Measurements from ENCODE around the gene KCNG2.

KCNG2 gene

DNA sequence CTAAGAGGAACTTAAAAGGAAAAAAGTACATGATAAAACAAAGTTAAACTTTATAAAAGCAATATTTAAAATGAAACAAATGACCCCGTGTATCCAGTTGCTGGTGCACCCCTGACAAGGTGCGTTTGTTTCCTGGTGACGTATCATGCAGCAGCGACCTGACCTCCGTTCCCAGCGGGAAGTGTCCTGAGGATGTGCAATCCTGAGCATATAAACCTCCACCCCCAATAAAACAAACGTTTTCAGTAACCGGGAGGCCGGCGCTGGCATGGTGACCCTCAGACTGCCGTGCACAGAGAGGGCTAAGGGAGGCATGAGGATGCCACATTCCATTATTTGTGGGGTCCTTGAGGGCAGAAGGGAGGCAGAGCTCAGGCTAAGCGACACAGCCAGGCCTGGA is 138.9 kb downstream of the KCNG2 start:
- H3K27ac ChIP-seq (ENCODE audit: low read depth, low read length): no peak overlapping the region
- 0 out of 2 replicates have a peak, but pooled peaks cover 3% of the 10 kb centered on the region for H3K9me3 ChIP-seq (ENCODE audit: control insufficient read depth, insufficient read depth, low read length)
- H3K4me1 ChIP-seq (ENCODE audit: control insufficient read depth, insufficient read depth, low read length): no peaks in the 10 kb centered on the region
- no peak overlapping the region for H3K9ac ChIP-seq (ENCODE audit: low read depth, low read length)
- peaks cover 3% of the 10 kb centered on the region; the same call in 1 of the 2 replicates for H3K36me3 ChIP-seq (ENCODE audit: control insufficient read depth, insufficient read depth, low read length)
- no peak overlapping the region for H3K4me3 ChIP-seq (ENCODE audit: low read depth, low read length)
- no peaks in the 10 kb centered on the region for H3K27me3 ChIP-seq (ENCODE audit: control insufficient read depth, insufficient read depth, low read length)

- no peaks in the 10 kb centered on the region for H3K27me3 ChIP-seq (ENCODE audit: control insufficient read depth, insufficient read depth, low read length)
- H3K36me3 ChIP-seq (ENCODE audit: control insufficient read depth, insufficient read depth, low read length): peaks cover 3% of the 10 kb centered on the region; the same call in 1 of the 2 replicates
- H3K9ac ChIP-seq (ENCODE audit: low read depth, low read length): no peak overlapping the region
- H3K9me3 ChIP-seq (ENCODE audit: control insufficient read depth, insufficient read depth, low read length): 0 out of 2 replicates have a peak, but pooled peaks cover 3% of the 10 kb centered on the region
- no peaks in the 10 kb centered on the region for H3K4me1 ChIP-seq (ENCODE audit: control insufficient read depth, insufficient read depth, low read length)
- no peak overlapping the region for H3K4me3 ChIP-seq (ENCODE audit: low read depth, low read length)
- no peak overlapping the region for H3K27ac ChIP-seq (ENCODE audit: low read depth, low read length)
Measured at GRCh38 chr18:79937103-79937860, 139.5 kb downstream of the KCNG2 start.

DNA sequence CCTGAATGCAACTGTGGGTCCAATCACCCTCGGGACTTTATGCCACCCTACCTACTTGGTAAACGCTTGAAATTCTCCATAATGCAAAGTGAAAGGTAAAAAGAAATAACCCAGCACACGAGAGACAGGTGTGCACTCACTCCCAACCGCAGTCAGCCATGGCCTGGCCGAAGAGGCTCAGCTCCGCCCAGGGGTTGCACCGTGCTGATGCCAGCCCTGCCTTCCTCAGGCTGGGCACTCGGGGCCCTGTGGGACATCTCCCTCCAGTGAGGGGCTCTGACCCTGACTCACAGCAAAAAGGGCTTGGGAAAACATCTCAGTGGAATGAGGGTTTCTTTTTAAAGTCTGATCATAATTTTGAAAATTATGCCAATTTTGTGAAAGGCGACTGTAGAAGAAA is 140.5 kb downstream of the KCNG2 start:
- H3K4me1 ChIP-seq (ENCODE audit: control insufficient read depth, insufficient read depth, low read length): no peaks in the 10 kb centered on the region
- H3K36me3 ChIP-seq (ENCODE audit: control insufficient read depth, insufficient read depth, low read length): peaks cover 3% of the 10 kb centered on the region; the same call in 1 of the 2 replicates
- H3K27me3 ChIP-seq (ENCODE audit: control insufficient read depth, insufficient read depth, low read length): no peaks in the 10 kb centered on the region
- no peaks in the 10 kb centered on the region for H3K9me3 ChIP-seq (ENCODE audit: control insufficient read depth, insufficient read depth, low read length)
- no peak overlapping the region for H3K9ac ChIP-seq (ENCODE audit: low read depth, low read length)
- no peak overlapping the region for H3K27ac ChIP-seq (ENCODE audit: low read depth, low read length)
- no peak overlapping the region for H3K4me3 ChIP-seq (ENCODE audit: low read depth, low read length)

DNA sequence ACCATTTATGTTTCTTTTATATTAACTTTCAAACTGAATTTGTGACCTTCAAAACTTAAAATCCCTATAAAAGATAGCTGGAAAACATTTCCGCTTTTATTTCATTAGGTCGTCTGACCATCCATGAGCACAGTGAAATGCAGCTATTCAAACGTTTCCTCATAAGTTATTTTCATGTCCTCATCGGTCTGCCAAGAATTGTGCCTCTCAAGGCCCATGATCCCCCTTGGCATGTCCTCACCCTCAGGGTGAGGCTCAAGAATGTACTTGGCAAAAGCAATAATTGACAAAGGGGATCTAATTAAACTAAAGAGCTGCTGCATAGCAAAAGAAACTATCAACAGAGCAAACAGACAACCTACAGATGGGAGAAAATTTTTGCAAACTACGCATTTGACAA is 141.4 kb downstream of the KCNG2 start:
- Histone ChIP-seq H3K27ac (ENCODE audit: low read depth, low read length) (no peak overlapping the region), H3K9ac (ENCODE audit: low read depth, low read length) (no peak overlapping the region), H3K27me3 (ENCODE audit: control insufficient read depth, insufficient read depth, low read length) (no peaks in the 10 kb centered on the region), H3K9me3 (ENCODE audit: control insufficient read depth, insufficient read depth, low read length) (no peaks in the 10 kb centered on the region), H3K4me3 (ENCODE audit: low read depth, low read length) (no peak overlapping the region), H3K36me3 (ENCODE audit: control insufficient read depth, insufficient read depth, low read length) (peaks cover 3% of the 10 kb centered on the region; the same call in 1 of the 2 replicates), H3K4me1 (ENCODE audit: control insufficient read depth, insufficient read depth, low read length) (no peaks in the 10 kb centered on the region)

- no peak overlapping the region for H3K9ac ChIP-seq (ENCODE audit: low read depth, low read length)
- no peak overlapping the region for H3K4me3 ChIP-seq (ENCODE audit: low read depth, low read length)
- H3K36me3 ChIP-seq (ENCODE audit: control insufficient read depth, insufficient read depth, low read length): peaks cover 3% of the 10 kb centered on the region; the same call in 1 of the 2 replicates
- H3K4me1 ChIP-seq (ENCODE audit: control insufficient read depth, insufficient read depth, low read length): no peaks in the 10 kb centered on the region
- no peaks in the 10 kb centered on the region for H3K27me3 ChIP-seq (ENCODE audit: control insufficient read depth, insufficient read depth, low read length)
- no peaks in the 10 kb centered on the region for H3K9me3 ChIP-seq (ENCODE audit: control insufficient read depth, insufficient read depth, low read length)
- no peak overlapping the region for H3K27ac ChIP-seq (ENCODE audit: low read depth, low read length)
Measured at GRCh38 chr18:79940126-79940813, 142.5 kb downstream of the KCNG2 start.

DNA sequence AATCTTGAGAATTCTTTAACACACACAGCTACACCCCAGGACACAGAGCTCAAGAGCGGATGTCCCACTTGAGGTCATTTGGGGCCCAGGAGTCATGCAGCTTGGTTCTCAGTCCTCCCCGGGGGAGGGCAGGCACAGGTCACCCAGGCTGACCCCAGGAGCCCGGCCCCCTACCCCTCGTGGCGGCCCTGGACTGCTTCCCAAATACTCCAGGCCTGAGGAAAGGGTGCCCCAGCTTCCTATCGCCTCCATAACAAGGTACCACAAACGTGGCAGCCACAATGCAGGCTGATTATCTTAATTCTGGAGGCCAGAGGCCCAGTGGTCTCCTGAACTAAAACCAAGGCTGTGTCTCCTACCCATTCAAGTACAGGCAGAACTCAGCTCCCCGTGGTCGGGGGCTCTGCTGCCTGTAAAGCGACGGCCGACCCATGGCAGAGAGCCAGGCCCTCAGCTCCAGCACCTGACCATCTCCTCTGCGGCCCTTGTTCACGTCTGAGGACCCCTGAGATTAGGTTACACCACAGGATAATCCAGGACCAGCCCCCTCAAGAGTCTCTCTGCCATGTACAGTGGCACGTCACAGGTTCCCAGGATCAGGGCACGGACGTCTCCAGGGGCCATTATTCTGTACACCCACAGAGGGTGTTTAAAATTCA is 143.2 kb downstream of the KCNG2 start:
- H3K4me3 ChIP-seq (ENCODE audit: low read depth, low read length): no peak overlapping the region
- H3K36me3 ChIP-seq (ENCODE audit: control insufficient read depth, insufficient read depth, low read length): peaks cover 3% of the 10 kb centered on the region; the same call in 1 of the 2 replicates
- no peaks in the 10 kb centered on the region for H3K9me3 ChIP-seq (ENCODE audit: control insufficient read depth, insufficient read depth, low read length)
- H3K27me3 ChIP-seq (ENCODE audit: control insufficient read depth, insufficient read depth, low read length): no peaks in the 10 kb centered on the region
- no peak overlapping the region for H3K9ac ChIP-seq (ENCODE audit: low read depth, low read length)
- H3K4me1 ChIP-seq (ENCODE audit: control insufficient read depth, insufficient read depth, low read length): no peaks in the 10 kb centered on the region
- H3K27ac ChIP-seq (ENCODE audit: low read depth, low read length): no peak overlapping the region

- no peaks in the 10 kb centered on the region for H3K9me3 ChIP-seq (ENCODE audit: control insufficient read depth, insufficient read depth, low read length)
- H3K27ac ChIP-seq (ENCODE audit: low read depth, low read length): no peak overlapping the region
- H3K4me1 ChIP-seq (ENCODE audit: control insufficient read depth, insufficient read depth, low read length): no peaks in the 10 kb centered on the region
- H3K36me3 ChIP-seq (ENCODE audit: control insufficient read depth, insufficient read depth, low read length): peaks cover 3% of the 10 kb centered on the region; the same call in 1 of the 2 replicates
- H3K27me3 ChIP-seq (ENCODE audit: control insufficient read depth, insufficient read depth, low read length): no peaks in the 10 kb centered on the region
- H3K9ac ChIP-seq (ENCODE audit: low read depth, low read length): no peak overlapping the region
- no peak overlapping the region for H3K4me3 ChIP-seq (ENCODE audit: low read depth, low read length)
Measured at GRCh38 chr18:79941473-79942119, 143.9 kb downstream of the KCNG2 start.

DNA sequence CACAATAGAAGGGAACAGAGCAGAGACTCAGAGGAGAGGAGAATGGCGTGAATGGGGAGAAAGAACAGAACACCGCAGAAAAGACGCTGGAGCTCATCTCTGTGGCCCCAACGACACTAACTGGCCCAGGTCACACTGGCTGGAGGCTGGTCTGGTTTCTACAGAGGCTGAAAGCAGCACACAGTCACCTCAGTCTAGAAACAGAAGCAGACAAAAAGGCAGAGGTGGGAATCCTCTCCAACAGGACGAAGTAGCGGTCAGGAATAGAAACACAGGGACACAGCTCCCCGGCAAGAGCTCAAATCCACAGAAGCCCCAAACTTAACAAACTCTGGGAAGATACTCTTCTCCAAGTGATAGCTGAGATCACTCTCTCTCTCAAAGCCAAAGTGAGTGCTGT is 144.5 kb downstream of the KCNG2 start:
- H3K9ac ChIP-seq (ENCODE audit: low read depth, low read length): no peak overlapping the region
- no peaks in the 10 kb centered on the region for H3K27me3 ChIP-seq (ENCODE audit: control insufficient read depth, insufficient read depth, low read length)
- H3K36me3 ChIP-seq (ENCODE audit: control insufficient read depth, insufficient read depth, low read length): peaks cover 3% of the 10 kb centered on the region; the same call in 1 of the 2 replicates
- H3K4me1 ChIP-seq (ENCODE audit: control insufficient read depth, insufficient read depth, low read length): no peaks in the 10 kb centered on the region
- no peak overlapping the region for H3K4me3 ChIP-seq (ENCODE audit: low read depth, low read length)
- no peaks in the 10 kb centered on the region for H3K9me3 ChIP-seq (ENCODE audit: control insufficient read depth, insufficient read depth, low read length)
- no peak overlapping the region for H3K27ac ChIP-seq (ENCODE audit: low read depth, low read length)

- Histone ChIP-seq H3K27me3 (ENCODE audit: control insufficient read depth, insufficient read depth, low read length) (no peaks in the 10 kb centered on the region), H3K4me1 (ENCODE audit: control insufficient read depth, insufficient read depth, low read length) (no peaks in the 10 kb centered on the region), H3K36me3 (ENCODE audit: control insufficient read depth, insufficient read depth, low read length) (peaks cover 3% of the 10 kb centered on the region; the same call in 1 of the 2 replicates), H3K4me3 (ENCODE audit: low read depth, low read length) (no peak overlapping the region), H3K27ac (ENCODE audit: low read depth, low read length) (no peak overlapping the region), H3K9ac (ENCODE audit: low read depth, low read length) (no peak overlapping the region), H3K9me3 (ENCODE audit: control insufficient read depth, insufficient read depth, low read length) (no peaks in the 10 kb centered on the region)
Measured at GRCh38 chr18:79942786-79943607, 145.3 kb downstream of the KCNG2 start.

DNA sequence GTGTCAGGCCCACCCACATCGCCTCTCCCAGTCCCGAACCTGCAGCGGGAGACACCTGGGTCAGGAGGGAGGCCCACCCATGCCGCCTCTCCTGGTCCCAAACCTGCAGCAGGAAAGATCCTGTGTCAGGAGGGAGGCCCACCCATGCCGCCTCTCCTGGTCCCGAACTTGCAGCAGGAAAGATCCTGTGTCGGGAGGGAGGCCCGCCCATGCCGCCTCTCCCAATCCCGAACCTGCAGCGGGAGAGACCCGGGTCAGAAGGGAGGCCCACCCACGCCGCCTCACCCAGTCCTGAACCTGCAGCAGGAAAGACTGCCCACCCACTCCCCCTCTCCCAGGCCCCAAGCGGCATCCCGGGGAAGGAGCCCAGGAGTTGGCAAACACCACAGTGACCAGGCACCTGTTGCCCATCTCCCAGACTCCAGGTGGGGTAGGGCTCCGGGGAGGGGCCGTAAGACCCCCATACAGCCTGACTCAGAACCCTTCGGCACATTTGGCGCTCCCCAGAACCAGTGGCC is 145.9 kb downstream of the KCNG2 start:
- Histone ChIP-seq H3K4me1 (ENCODE audit: control insufficient read depth, insufficient read depth, low read length) (no peaks in the 10 kb centered on the region), H3K27ac (ENCODE audit: low read depth, low read length) (no peak overlapping the region), H3K9ac (ENCODE audit: low read depth, low read length) (no peak overlapping the region), H3K9me3 (ENCODE audit: control insufficient read depth, insufficient read depth, low read length) (no peaks in the 10 kb centered on the region), H3K27me3 (ENCODE audit: control insufficient read depth, insufficient read depth, low read length) (no peaks in the 10 kb centered on the region), H3K36me3 (ENCODE audit: control insufficient read depth, insufficient read depth, low read length) (peaks cover 3% of the 10 kb centered on the region; the same call in 1 of the 2 replicates), H3K4me3 (ENCODE audit: low read depth, low read length) (no peak overlapping the region)

Measured in HUES48 (cell line).